Amniotic stem cell (primary cell): ENCODE measurements around the gene POLG.
"Not testable (repeated sequence)": the region's sequence is repeated elsewhere in the genome, so short reads cannot be mapped to it uniquely, and the experiment has no call there.

Experiments used
- DNase-seq: peaks from one replicate; lab custom pipeline; 2025; lab: John Stamatoyannopoulos, UW

The POLG gene

GRCh38 chr15:89278307-89278706 lies 56.3 kb downstream of the POLG start:
- DNase-seq: no peak

GRCh38 chr15:89277281-89277680 lies 57.3 kb downstream of the POLG start:
- DNase-seq: not testable (repeated sequence)
